ENCODE measurements around the gene NTRK3.

NTRK3 gene

DNA sequence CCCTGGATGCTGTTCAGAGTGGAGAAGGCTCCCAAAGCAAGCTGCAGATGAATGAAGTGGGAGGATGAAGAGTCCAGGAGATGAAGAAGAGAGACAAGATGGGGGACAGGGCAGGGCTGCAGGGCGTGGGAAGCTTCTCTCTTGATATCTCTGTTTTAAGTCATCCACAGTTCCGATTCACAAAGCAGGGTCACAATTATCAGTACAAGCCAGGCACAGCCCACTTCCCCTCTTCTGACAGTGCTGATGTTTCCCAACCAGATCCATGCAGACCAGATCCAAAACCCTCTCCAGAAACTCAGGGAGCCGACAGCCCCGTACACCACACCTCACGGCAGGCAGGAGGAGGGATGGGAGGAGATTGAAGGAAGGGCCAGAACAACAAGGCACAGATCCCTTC is 31.1 kb downstream of the NTRK3 start:
- no peak for DNase-seq

DNA sequence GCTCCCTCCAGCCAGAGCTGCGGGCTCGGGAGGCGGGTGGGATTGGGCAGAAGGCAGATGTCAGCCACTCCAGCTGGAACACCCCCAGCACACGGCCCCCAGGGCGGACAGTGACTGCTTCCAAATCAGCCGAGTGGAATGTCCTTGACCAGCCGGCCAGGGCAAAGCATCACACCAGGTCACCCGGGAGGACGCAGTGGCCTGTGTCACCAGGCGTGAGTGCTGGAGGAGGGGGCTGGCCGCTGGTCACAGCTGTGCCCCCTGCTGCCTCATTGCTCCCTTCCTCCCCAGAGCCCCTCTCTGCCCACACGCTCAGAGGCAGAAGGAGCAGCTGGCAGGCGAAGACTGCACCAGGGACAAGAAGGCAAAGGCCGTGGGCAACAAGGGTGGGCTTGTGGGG is 33.5 kb downstream of the NTRK3 start:
- DNase-seq: no peak

- DNase-seq: no peak
Observed at GRCh38 chr15:88221836-88222235, 34.7 kb downstream of the NTRK3 start.

- no peak for DNase-seq
Observed at GRCh38 chr15:88220443-88221335, 35.9 kb downstream of the NTRK3 start.

DNA sequence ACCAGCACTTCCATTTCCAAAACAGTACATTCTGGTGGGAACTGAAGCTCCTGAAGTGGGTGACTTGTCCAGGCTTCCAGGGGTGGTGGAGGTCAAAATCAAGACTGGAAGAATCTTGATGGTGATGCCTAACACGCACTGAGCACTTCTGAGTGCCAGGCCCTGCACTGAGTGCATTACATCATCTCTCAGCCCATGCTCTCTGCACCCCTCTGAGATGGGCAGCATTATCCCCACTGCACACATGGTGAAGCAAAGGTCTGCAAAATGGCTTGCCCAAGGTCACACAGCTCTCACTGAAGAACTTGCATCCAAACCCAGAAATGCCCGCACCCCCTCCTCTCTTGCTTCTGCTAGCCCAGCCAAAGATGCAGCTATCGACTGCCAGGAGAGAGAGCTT is 36.9 kb downstream of the NTRK3 start:
- DNase-seq: no peak

GRCh38 chr15:88218557-88219221 is 37.9 kb downstream of the NTRK3 start:
- no peak for DNase-seq

DNA sequence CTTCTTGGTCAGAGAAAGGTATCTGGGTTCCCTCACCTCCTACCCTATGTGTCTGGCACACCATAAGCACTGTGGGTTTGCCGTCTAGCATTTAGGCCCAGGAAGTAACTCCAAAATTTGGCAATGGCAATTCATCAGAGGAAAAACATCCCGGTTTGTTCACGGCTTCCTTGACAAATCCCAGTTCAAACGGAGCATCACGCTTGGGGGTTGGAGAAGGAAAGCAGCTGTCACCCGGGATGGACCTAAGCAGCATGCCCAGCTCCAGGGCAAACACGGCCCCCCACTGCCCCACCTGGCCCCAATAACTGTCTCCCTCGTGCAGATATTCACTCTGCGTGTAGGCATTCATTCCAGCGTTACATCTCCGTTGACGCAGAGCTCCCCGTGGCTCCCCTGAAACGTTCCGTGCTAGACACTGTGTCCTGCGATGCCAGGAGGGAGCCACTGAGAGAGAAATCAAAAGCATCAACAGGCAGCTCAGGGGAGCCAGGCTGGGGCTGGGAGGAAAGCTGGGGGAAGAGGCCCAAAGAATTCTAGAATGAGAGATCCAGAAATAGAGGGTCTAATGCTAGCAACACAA is 41.4 kb downstream of the NTRK3 start:
- DNase-seq: no peak

DNA sequence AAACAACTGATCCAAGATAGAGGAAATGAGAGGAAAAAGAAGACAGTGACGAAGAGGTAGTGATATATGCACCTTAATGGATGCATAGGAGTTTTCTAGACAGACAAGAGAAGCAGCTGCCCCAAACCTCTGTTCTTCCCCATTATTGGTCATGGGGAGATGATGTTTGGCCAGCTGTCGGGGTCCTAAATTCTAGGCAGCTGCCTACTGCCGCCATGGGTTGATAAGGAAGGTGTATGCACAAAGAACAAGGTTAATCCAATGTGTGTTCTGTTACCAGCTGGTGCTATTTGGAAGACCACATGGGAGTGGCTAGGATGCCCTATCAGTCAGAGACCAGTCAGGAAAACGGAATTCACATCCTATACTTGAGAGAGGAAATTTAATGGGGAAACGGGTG is 47.4 kb downstream of the NTRK3 start:
- DNase-seq: no peak

DNA sequence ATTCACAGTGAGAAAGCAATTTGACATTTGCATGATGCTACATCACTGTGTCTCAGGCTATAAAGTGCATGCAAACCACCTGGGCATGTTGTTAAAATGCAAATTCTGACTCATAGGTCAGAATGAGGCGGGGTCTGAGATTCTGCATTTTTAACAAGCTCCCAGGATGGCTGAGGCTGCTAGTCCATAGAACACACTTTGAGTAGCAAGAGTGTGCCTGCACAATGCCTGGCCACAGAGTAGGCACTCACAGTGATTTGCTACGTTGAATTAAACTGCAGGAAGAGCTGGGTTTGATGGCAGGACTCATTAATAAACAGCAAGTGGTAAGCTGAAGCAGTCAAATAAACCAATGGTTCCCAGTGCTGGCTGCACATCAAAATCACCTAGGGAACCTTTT is 48.1 kb downstream of the NTRK3 start:
- no peak for DNase-seq

DNA sequence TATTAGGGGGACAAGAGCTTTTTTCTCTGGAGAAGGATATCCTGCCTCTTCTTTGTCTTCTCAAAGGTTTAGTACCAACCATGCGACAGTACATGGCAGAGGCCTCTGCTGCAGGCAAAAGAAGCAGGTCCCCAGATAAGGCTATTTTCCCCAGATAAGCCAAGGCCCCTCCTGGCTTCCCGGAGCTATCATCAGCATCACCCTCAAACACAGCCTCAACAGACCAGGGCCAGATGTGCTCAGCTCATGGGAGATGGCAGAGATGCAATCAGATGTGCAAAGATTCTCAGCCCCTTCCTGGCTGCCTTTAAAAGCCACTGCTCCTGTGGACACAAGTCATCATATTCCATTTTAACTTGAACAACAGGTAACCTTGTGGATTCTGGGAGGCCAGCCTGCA is 49.0 kb downstream of the NTRK3 start:
- no peak for DNase-seq

GRCh38 chr15:88204584-88204983 is 52.0 kb downstream of the NTRK3 start:
- no peak for DNase-seq

- DNase-seq: no peak
Observed at GRCh38 chr15:88202231-88202630, 54.3 kb downstream of the NTRK3 start.

- DNase-seq: no peak
Observed at GRCh38 chr15:88201207-88201606, 55.3 kb downstream of the NTRK3 start.

- DNase-seq: no peak
Observed at GRCh38 chr15:88196961-88197360, 59.6 kb downstream of the NTRK3 start.

GRCh38 chr15:88194162-88194561 is 62.4 kb downstream of the NTRK3 start:
- no peak for DNase-seq

- no peak for DNase-seq
Observed at GRCh38 chr15:88193415-88193814, 63.1 kb downstream of the NTRK3 start.

- DNase-seq: no peak
Observed at GRCh38 chr15:88191812-88192165, 64.8 kb downstream of the NTRK3 start.

DNA sequence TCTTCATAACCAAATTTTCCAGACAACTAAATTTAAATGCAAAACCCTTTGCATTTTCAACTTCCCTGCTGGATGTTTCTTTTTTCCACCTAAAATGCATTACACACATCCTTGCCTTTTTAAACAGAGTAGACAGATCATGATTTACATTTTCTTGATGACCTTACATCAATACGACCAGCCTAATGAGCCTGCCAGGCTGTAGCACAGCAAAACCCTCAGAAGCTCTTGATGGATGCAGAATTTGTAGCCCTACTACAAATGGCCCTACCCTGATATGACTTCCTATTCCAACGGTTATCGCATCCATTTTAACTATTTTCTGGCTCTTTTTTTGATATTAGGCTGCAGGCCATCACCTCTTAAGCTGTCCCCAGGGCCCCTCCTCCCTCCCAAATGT is 66.3 kb downstream of the NTRK3 start:
- no peak for DNase-seq

DNA sequence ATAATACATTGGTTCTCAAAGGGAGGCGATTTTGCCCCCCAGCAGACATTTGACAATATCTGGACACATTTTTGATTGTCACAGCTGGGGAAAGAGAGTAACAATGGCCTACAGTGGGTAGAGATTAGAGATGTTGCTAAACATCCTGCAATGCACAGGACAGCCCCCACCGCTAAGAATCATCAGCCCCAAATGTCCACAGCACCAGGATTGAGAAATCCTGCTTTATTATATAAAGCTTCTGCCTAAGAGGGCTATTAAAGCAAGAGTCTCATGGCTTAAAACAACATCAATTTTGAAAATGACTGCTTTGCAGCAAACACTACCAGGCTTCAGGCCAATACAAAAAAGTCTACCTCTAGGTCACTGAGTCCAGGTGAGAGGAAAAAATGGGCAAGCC is 68.2 kb downstream of the NTRK3 start:
- no peak for DNase-seq

GRCh38 chr15:88187195-88187594 is 69.3 kb downstream of the NTRK3 start:
- DNase-seq: no peak

DNA sequence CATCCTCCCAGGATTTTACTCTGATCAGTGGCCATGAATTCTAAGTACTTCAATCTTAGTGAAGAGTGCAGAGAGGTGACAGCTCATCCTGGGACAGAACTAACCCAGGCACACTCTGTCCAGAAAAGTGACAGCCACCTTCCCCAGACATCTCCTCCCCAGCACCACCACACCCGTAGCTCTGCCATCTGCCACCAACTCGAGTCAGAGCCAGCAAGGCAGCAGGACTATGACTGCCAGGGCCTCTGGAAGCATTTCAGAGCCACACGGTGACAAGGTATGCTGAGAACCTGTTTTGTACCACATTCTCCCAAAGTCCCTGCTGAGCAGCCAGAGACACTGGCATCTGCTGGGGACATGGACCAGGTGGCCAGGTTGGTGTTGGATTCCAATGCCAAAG is 71.0 kb downstream of the NTRK3 start:
- no peak for DNase-seq

DNA sequence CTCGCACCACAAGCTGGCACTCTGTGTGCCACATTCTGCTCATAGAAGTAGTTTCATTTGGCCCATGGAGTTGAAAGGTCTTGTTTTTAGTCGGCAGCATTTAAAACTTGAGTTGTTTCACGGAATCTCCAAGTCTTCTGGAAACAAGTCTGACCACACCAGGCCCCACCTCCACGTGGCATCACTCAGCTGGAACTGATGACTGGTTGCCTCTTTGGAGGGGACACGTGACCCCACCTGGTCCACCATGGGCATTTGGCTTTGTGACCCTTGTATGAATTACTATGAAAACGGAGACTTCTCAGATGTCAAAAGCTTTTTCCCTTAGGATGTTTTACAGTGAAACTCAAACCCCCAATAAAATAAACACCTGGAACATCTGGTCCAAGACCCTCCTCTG is 74.9 kb downstream of the NTRK3 start:
- no peak for DNase-seq

DNA sequence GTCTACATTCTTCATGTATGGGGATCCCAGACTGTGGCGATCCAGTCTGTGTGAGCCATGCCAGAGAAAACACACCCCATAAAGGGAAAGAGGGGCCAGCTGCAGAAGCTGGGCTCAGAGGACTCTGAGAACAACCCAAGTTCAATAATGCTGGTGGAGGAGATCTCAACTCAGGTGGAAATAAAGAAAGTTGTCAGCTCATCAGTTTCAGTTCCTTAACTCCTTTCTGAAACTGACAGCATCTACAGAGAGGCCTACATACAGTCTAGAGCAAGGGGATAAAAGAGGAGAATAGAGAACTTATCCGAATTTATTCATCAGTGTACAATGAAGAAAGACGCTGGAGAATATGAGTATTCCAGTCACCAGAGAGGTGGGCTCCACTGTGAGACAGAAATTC is 77.0 kb downstream of the NTRK3 start:
- no peak for DNase-seq

DNA sequence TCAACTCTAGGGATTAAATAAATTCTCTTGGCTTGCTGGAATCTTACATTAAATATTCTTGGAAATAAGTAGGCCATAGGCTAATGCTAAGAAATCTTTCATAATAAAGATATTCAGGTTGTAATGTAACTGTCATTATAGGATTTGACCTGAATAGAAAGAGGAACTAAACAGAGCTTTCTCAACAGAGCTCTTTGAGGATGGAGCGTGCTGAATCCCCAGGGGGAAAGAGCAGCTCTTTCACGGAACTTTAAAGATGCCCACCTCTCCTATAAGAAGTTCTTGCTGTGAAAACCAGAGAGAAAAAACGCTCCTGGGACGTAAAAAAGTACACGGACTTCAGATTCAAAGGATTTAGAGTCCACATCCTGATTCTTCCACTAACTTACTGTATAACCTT is 77.9 kb downstream of the NTRK3 start:
- no peak for DNase-seq
